HEK293T (cell line): ENCODE data around the gene FHIT.

ENCODE experiments used
- ELF4 ChIP-seq: fragments of 450-650 bp; IDR thresholded peaks from 2 replicates; pipeline ENCODE4 v1.6.1; 2017; ENCODE audit warnings: antibody characterized with exemption
- FOXK2 ChIP-seq: fragments of 450-650 bp; IDR thresholded peaks from 2 replicates; pipeline ENCODE4 v1.6.1; 2016; ENCODE audit warnings: mild to moderate bottlenecking
- SP1 ChIP-seq: fragments of 450-650 bp; IDR thresholded peaks from 2 replicates; pipeline ENCODE4 v1.6.1; 2017
- TARDBP ChIP-seq: fragments of 450-650 bp; IDR thresholded peaks from 2 replicates; pipeline ENCODE4 v1.6.1; 2016

DNA sequence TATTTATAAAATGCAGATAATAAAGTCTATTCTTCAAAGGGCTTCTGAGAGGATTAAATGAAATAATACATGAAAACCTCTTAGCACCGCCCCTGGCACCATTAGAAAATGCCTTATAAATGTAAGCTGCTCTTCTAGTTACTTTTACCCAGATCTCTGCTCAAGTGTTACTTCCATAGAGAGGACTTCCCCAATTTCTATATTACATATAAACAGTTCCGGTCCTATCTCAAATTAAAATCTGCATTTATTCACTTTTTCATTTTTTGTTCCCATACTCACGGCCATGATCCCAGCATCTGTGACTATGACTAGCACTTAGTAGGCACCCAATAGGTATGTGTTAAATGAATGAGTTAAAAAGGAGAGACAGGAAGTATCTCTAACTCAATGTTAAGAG, 1310.5 kb downstream of the FHIT start:
- TF ChIP-seq FOXK2 (no peak), ELF4 (no peak), SP1 (no peak), TARDBP (no peak)
